Ovary (tissue), 9 donors: ENCODE results near the gene SAMD10. TPM values are rescaled to one million over a fixed set of nuclear protein-coding genes. Genes with fewer than 3 reads are reported as not detected.
A peak's percentile ranks its signal among the peaks of the same experiment; 100 is the strongest.
"Not testable (repeated sequence)": the region's sequence is repeated elsewhere in the genome, so short reads cannot be mapped to it uniquely, and the experiment has no call there.

Experiments used
- DNase-seq, 5 donors: peaks; one replicate each; pipeline ENCODE4 v3.0.0-alpha.2; 2019 to 2020
- H3K27ac ChIP-seq, 2 donors: fragments of 200-600 bp; one replicate each; pipeline versions ENCODE4 v1.5.1 to v1.8.0; 2019 to 2022
- H3K27me3 ChIP-seq: fragments of 200-600 bp; one replicate; pipeline ENCODE4 v1.8.0; 2022
- H3K36me3 ChIP-seq: fragments of 200-600 bp; sonication (generic); one replicate; pipeline ENCODE4 v1.5.1; 2019
- H3K4me1 ChIP-seq: one replicate; pipeline ENCODE4 v1.8.1; 2013; ENCODE audit warnings: mild to moderate bottlenecking, moderate library complexity; ENCODE audit not compliant: insufficient read depth
- H3K4me3 ChIP-seq: fragments of 200-600 bp; sonication (generic); one replicate; pipeline ENCODE4 v1.5.1; 2017
- H3K9me3 ChIP-seq, 2 donors: fragments of 200-600 bp in 1 of 2; sonication (generic) in 1 of 2; one replicate each; pipeline versions ENCODE4 v1.5.1 to v1.8.1; 2013 to 2019; ENCODE audit warnings: mild to moderate bottlenecking in 1 of 2, moderate library complexity in 1 of 2
- CTCF ChIP-seq, 3 donors: fragments of 450-650 bp in 2 of 3; fragments of 200-600 bp in 1 of 3; IDR thresholded peaks; one replicate each; pipeline versions ENCODE4 v1.5.1 to v1.8.0; 2016 to 2022; ENCODE audit warnings: antibody characterized with exemption in 3 of 3, mild to moderate bottlenecking in 1 of 3
- EP300 ChIP-seq: sonication (generic); formaldehyde crosslinking; IDR thresholded peaks from one replicate; pipeline ENCODE4 v1.6.1; 2017; ENCODE audit warnings: antibody characterized with exemption
- POLR2A ChIP-seq: fragments of 450-650 bp; IDR thresholded peaks from one replicate; pipeline ENCODE4 v1.6.1; 2017; ENCODE audit warnings: antibody characterized with exemption, mild to moderate bottlenecking, moderate library complexity
- WGBS, 3 donors: extraction: QIAGEN DNeasy Blood & Tissue Kit in 1 of 3; methylation state at CpG; one replicate each; pipeline versions ENCODE4 v1.1.5 to v1.1.7; 2013 to 2017; 5-methylcytosine and 5-hydroxymethylcytosine counted together
- intact Hi-C, 4 donors: fragments of 100-400 bp; cut with DNase I; formaldehyde crosslinking; loops; one replicate each; pipeline versions ENCODE4 v1.11.0 to v1.15.1; 2022 to 2023
- polyA plus RNA-seq, 2 donors: library from polyadenylated mRNA; stranded (reverse); fragments of 200-250 nt in 1 of 2; fragments of 350-450 nt in 1 of 2; fragmentation: Illumina TruSeq in 1 of 2; extraction: RNeasy Lipid Tissue Mini Kit (QIAGEN cat#74804) in 1 of 2; gene quantifications; one replicate each; pipeline ENCODE4 v1.2.3, GENCODE V29; 2013 to 2014
- total RNA-seq, 7 donors: library from RNA; depleted of rRNA in 2 of 7; stranded (reverse); fragments of >200 nt in 2 of 7; fragmentation: NEBNext Ultra II Directional in 3 of 7; extraction: Animal tissue kit (Norgen Biotek cat#: 25700) in 3 of 7; gene quantifications; one replicate each; pipeline versions ENCODE4 v1.1.0 to v1.2.4, GENCODE V29; 2016 to 2023
- donor health status: DM: no; HTN: no; CAD: no; lungs with moderate emphysema.
- donor health status: DM: no; HTN: no; CAD: no.
- donor health status: Bipolar disorder and iron deficiency.
- donor health status: DM: yes; HTN: yes; CAD: no.
- donor health status: DM: no; HTN: no; CAD: no.
- donor health status: DM: yes; HTN: yes; CAD: no.

SAMD10 gene
- total and polyA plus RNA-seq, 9 donors, result 0.20 to 3.1 (median 0.50) TPM

GRCh38 chr20:63977739-63978276, 1.6 kb downstream of the SAMD10 start:
- no peak for DNase-seq
- H3K36me3 ChIP-seq, result no peaks in the 10 kb centered on the region
- H3K9me3 ChIP-seq, result no peaks in the 10 kb centered on the region
- TF ChIP-seq EP300, result no peak
- no peak for TF ChIP-seq POLR2A
- TF ChIP-seq CTCF (IDR thresholded peaks at IDR 0.05), result no peak
- no peak overlapping the region for H3K27ac ChIP-seq
- 57 to 63% (median 57%) methylated on average over 16 of the region's 16 CpGs for WGBS, 3 donors
- H3K4me1 ChIP-seq, result peaks cover 15% of the 10 kb centered on the region
- peaks cover 5% of the 10 kb centered on the region for H3K27me3 ChIP-seq
- intact Hi-C loops, result loop anchor here in 3 of 4 donors (2.0 to 10.0 kb wide), 3 partner anchors 21 to 441 kb away; partner anchors contain the start of gene PTK6 (in 1 of the 3)
- no peak overlapping the region for H3K4me3 ChIP-seq

- Histone ChIP-seq H3K9me3 (no peaks in the 10 kb centered on the region), H3K27me3 (peaks cover 5% of the 10 kb centered on the region), H3K27ac (no peak overlapping the region), H3K4me1 (peaks cover 11% of the 10 kb centered on the region), H3K4me3 (no peak overlapping the region), H3K36me3 (no peaks in the 10 kb centered on the region)
- TF ChIP-seq POLR2A (no peak), EP300 (no peak), CTCF (IDR thresholded peaks at IDR 0.05) (no peak)
- intact Hi-C loops, result loop anchor here in 3 of 4 donors (2.0 to 10.0 kb wide), 3 partner anchors 22 to 440 kb away; partner anchors contain the start of gene PTK6 (in 1 of the 3)
- WGBS, 3 donors, result 75 to 80% (median 75%) methylated on average over 18 of the region's 18 CpGs
- DNase-seq, result no peak
Measured at GRCh38 chr20:63976980-63977738, 2.3 kb downstream of the SAMD10 start.

GRCh38 chr20:63976511-63976910, 2.9 kb downstream of the SAMD10 start:
- WGBS, 3 donors, result 89 to 93% (median 92%) methylated on average over 7 of the region's 7 CpGs
- not testable (repeated sequence) for H3K27ac ChIP-seq, DNase-seq, H3K9me3 ChIP-seq, H3K4me3 ChIP-seq, H3K36me3 ChIP-seq, H3K4me1 ChIP-seq, H3K27me3 ChIP-seq
- intact Hi-C loops, result loop anchor here in 3 of 4 donors (2.0 to 10.0 kb wide), 3 partner anchors 22 to 439 kb away; partner anchors contain the start of gene PTK6 (in 1 of the 3)

- WGBS, 3 donors, result 69 to 72% (median 71%) methylated on average over 19 of the region's 19 CpGs
- DNase-seq, result peak; percentile 15 to 48 (median 36)
- TF ChIP-seq CTCF (IDR thresholded peaks at IDR 0.05) (no peak), EP300 (no peak), POLR2A (no peak)
- Histone ChIP-seq H3K36me3 (no peaks in the 10 kb centered on the region), H3K4me3 (no peak overlapping the region), H3K4me1 (peaks cover 7% of the 10 kb centered on the region), H3K9me3 (no peaks in the 10 kb centered on the region), H3K27me3 (peaks cover 5% of the 10 kb centered on the region), H3K27ac (no peak overlapping the region)
- intact Hi-C loops, result loop anchor here (2.0 to 10.0 kb wide), 4 partner anchors 67 to 437 kb away; partner anchors contain the start of gene PTK6 (in 2 of the 4)
Measured at GRCh38 chr20:63974402-63975200, 4.8 kb downstream of the SAMD10 start.
